Fibroblast of lung (primary cell): ENCODE data around the gene SLC25A44. TPM values are rescaled to one million over a fixed set of nuclear protein-coding genes. Genes with fewer than 3 reads are reported as not detected.

Experiments used
- DNase-seq, 2 donors: peaks; one replicate each; pipeline versions ENCODE4 v3.0.0 to v3.0.0-alpha.2; 2010; ENCODE audit warnings: low read depth in 2 of 2
- H2AFZ ChIP-seq: 2 replicates; pipeline ENCODE4 v1.5.1; 2012; ENCODE audit warnings: low read length, control low read depth, inconsistent platforms
- H3K27ac ChIP-seq: 2 replicates; pipeline ENCODE4 v1.5.1; 2011; ENCODE audit warnings: low read length, control low read depth; ENCODE audit not compliant: insufficient read depth
- H3K27me3 ChIP-seq: 2 replicates; pipeline ENCODE4 v1.5.1; 2011; ENCODE audit warnings: mild to moderate bottlenecking, low read length; ENCODE audit not compliant: control insufficient read depth, insufficient read depth
- H3K36me3 ChIP-seq: 2 replicates; pipeline ENCODE4 v1.5.1; 2011; ENCODE audit warnings: low read length; ENCODE audit not compliant: control insufficient read depth, insufficient read depth
- H3K4me1 ChIP-seq: 2 replicates; pipeline ENCODE4 v1.5.1; 2011; ENCODE audit warnings: low read length; ENCODE audit not compliant: control insufficient read depth, insufficient read depth; ENCODE audit errors: extremely low read depth
- H3K4me2 ChIP-seq: 2 replicates; pipeline ENCODE4 v1.5.1; 2011; ENCODE audit warnings: low read length, control low read depth; ENCODE audit not compliant: insufficient read depth; ENCODE audit errors: extremely low read depth
- H3K4me3 ChIP-seq, 4 experiments: fragments of 200-600 bp in 1 of 4; sonication (generic) in 1 of 4; replicated peaks in 1 of 4; 2 replicates each; pipeline ENCODE4 v1.5.1; 2011 to 2016; ENCODE audit warnings: low read length in 4 of 4, low read depth in 3 of 4, mild to moderate bottlenecking in 3 of 4, control low read depth in 2 of 4, inconsistent platforms in 1 of 4, mixed read lengths in 1 of 4; ENCODE audit not compliant: insufficient read depth in 1 of 4; ENCODE audit errors: control extremely low read depth in 1 of 4
- H3K79me2 ChIP-seq: 2 replicates; pipeline ENCODE4 v1.5.1; 2012; ENCODE audit warnings: mild to moderate bottlenecking, low read length, inconsistent platforms; ENCODE audit not compliant: control insufficient read depth, insufficient read depth
- H3K9ac ChIP-seq: 2 replicates; pipeline ENCODE4 v1.5.1; 2011; ENCODE audit warnings: mild to moderate bottlenecking, low read length, control low read depth; ENCODE audit not compliant: insufficient read depth
- H3K9me3 ChIP-seq: 2 replicates; pipeline ENCODE4 v1.5.1; 2012; ENCODE audit warnings: low read depth, low read length; ENCODE audit not compliant: control insufficient read depth, insufficient read depth
- H4K20me1 ChIP-seq: 2 replicates; pipeline ENCODE4 v1.5.1; 2011; ENCODE audit warnings: low read length; ENCODE audit not compliant: control insufficient read depth, insufficient read depth; ENCODE audit errors: extremely low read depth
- CTCF ChIP-seq, 2 donors: IDR thresholded peaks in 1 of 2; conservative IDR thresholded peaks in 1 of 2; 1 replicate in 1 of 2; 2 replicates in 1 of 2; pipeline ENCODE4 v1.5.1; 2011 to 2012; ENCODE audit warnings: low read length in 2 of 2, control low read depth in 1 of 2, inconsistent platforms in 1 of 2, low read depth in 1 of 2, mild to moderate bottlenecking in 1 of 2
- EZH2 ChIP-seq: IDR thresholded peaks from 2 replicates; pipeline ENCODE4 v1.5.1; 2012; ENCODE audit warnings: low read length, control low read depth, mild to moderate bottlenecking; ENCODE audit errors: missing control alignments
- polyA plus RNA-seq, 2 donors: library from polyadenylated mRNA; depleted of rRNA in 1 of 2; stranded (reverse) in 1 of 2; unstranded in 1 of 2; fragments of >200 nt; gene quantifications; 2 replicates each; pipeline ENCODE4 v1.2.1, GENCODE V29; 2011 to 2012; ENCODE audit warnings: missing spikeins in 1 of 2
- total RNA-seq: library from RNA; depleted of rRNA; stranded (reverse); fragments of >200 nt; gene quantifications from 2 replicates; pipeline ENCODE4 v1.2.1, GENCODE V29; 2014

SLC25A44 gene
- total and polyA plus RNA-seq, 2 donors (not counting 1 experiment from before 2014, with no cell fraction given), result 8.4 to 32.1 TPM

DNA sequence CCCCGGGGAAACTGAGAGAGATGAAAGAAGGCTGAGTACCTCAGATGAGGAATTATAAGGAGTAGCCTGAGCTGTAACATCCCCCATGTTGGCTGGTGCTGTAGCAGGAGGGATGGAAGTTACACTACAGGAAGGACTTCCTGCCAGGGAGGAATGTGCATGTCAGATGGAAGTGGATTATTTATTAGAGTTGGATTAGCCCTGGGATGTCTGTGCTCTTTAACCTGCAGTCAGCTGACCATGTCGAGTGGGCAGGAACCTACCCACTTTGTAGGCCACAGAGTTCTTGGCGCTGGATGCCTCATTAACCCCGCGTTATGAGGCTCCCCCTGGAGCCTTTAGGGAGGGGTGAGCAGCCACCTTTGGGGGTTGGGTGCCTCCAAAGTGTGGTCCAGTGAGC lies 41.3 kb upstream of the SLC25A44 start:
- H3K4me3 ChIP-seq, result no peak overlapping the region
- DNase-seq, result no peak
- no peak overlapping the region for H3K9ac ChIP-seq
- H3K27ac ChIP-seq, result no peak overlapping the region
- no peaks in the 10 kb centered on the region for H3K79me2 ChIP-seq
- H3K4me2 ChIP-seq, result no peak overlapping the region
- H4K20me1 ChIP-seq, result no peaks in the 10 kb centered on the region
- no peak overlapping the region for H2AFZ ChIP-seq
- no peaks in the 10 kb centered on the region for H3K36me3 ChIP-seq
- TF ChIP-seq EZH2, result no peak
- TF ChIP-seq CTCF (conservative IDR thresholded peaks at IDR 0.05 in 1 of 2, IDR thresholded peaks at IDR 0.05 in 1 of 2; ENCODE audit: low read depth in 1 of 2, low read length in 2 of 2), result no peak
- no peaks in the 10 kb centered on the region for H3K9me3 ChIP-seq
- H3K4me1 ChIP-seq, result no peaks in the 10 kb centered on the region
- H3K27me3 ChIP-seq, result peaks cover 7% of the 10 kb centered on the region

DNA sequence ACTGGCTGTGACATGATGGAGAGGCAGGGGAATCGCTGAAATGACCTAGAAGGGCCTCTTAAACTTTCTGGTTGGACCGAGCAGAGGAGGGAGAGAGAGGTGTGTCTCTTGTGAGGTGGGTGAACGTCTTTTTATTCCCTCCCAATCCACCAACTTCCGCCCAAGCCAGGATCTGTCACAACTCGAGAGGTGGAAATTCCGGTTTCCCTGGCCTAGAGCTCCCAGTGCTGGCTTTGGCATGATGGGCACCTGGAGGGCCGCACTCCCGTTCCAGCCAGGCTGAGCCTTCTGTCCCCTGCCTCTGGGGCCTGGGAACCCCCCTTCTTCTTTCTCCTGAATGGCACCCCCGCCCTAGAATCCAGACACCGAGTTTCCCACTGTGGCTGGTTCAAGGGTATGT lies 40.5 kb upstream of the SLC25A44 start, which contains the start of gene SEMA4A:
TSS of gene SEMA4A (plus strand) at position 224 of the 400 bp plus-strand sequence. CDS start 994 bp downstream, outside the sequence.
- TF ChIP-seq CTCF (conservative IDR thresholded peaks at IDR 0.05 in 1 of 2, IDR thresholded peaks at IDR 0.05 in 1 of 2; ENCODE audit: low read depth in 1 of 2, low read length in 2 of 2) (no peak), EZH2 (no peak)
- Histone ChIP-seq H3K27ac (no peak within 1 kb of the TSS), H3K9ac (no peak within 1 kb of the TSS), H3K4me2 (no peak within 1 kb of the TSS), H3K9me3 (no peaks in the 10 kb centered on the region), H3K79me2 (no peaks in the 10 kb centered on the region), H3K36me3 (no peaks in the 10 kb centered on the region), H3K4me1 (no peaks in the 10 kb centered on the region), H2AFZ (no peak within 1 kb of the TSS), H4K20me1 (no peaks in the 10 kb centered on the region), H3K27me3 (peaks cover 7% of the 10 kb centered on the region), H3K4me3 (no peak within 1 kb of the TSS)
- no peak for DNase-seq

DNA sequence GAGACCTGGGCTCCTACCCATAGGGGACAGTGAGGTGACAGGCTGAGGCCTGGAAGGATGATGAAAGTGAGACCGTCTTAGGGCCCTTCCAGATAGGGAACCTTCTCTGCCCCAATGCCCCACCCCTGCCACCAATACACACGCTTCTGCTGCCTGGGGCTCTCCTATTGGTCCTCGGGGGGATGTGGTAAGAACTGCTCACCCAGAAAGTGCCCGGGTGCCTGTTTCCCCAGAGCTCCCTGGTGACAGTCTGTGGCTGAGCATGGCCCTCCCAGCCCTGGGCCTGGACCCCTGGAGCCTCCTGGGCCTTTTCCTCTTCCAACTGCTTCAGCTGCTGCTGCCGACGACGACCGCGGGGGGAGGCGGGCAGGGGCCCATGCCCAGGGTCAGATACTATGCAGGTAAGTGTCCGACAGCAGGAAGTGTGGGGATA lies 39.6 kb upstream of the SLC25A44 start:
- H3K4me3 ChIP-seq, result no peak overlapping the region
- no peak overlapping the region for H3K9ac ChIP-seq
- no peaks in the 10 kb centered on the region for H4K20me1 ChIP-seq
- no peak overlapping the region for H2AFZ ChIP-seq
- H3K4me2 ChIP-seq, result no peak overlapping the region
- TF ChIP-seq EZH2, result no peak
- no peak for TF ChIP-seq CTCF (conservative IDR thresholded peaks at IDR 0.05 in 1 of 2, IDR thresholded peaks at IDR 0.05 in 1 of 2; ENCODE audit: low read depth in 1 of 2, low read length in 2 of 2)
- peaks cover 7% of the 10 kb centered on the region for H3K27me3 ChIP-seq
- H3K4me1 ChIP-seq, result no peaks in the 10 kb centered on the region
- no peaks in the 10 kb centered on the region for H3K9me3 ChIP-seq
- DNase-seq, result no peak
- H3K36me3 ChIP-seq, result no peaks in the 10 kb centered on the region
- H3K79me2 ChIP-seq, result no peaks in the 10 kb centered on the region
- H3K27ac ChIP-seq, result no peak overlapping the region
